GM18951 (cell line): ENCODE measurements around the gene NCAPG2.
"Not testable (repeated sequence)": the region's sequence is repeated elsewhere in the genome, so short reads cannot be mapped to it uniquely, and the experiment has no call there.

Experiments used
- POLR2A ChIP-seq: IDR thresholded peaks from 4 replicates; pipeline ENCODE4 v1.6.1; 2011; ENCODE audit warnings: mild to moderate bottlenecking; ENCODE audit not compliant: insufficient read length, insufficient read depth; ENCODE audit errors: extremely low read depth
- in situ Hi-C: fragments of 300-500 bp; cut with MboI; formaldehyde crosslinking; loops from one replicate; pipeline ENCODE4 v1.12.0; 2022; ENCODE audit warnings: low sequenced_read_pairs, mixed read lengths, inconsistent platforms; ENCODE audit not compliant: unreplicated experiment

Gene NCAPG2

GRCh38 chr7:158642149-158642548, 62.5 kb downstream of the NCAPG2 start:
- no peak for TF ChIP-seq POLR2A
- in situ Hi-C loops = no loop called here

GRCh38 chr7:158638001-158638400, 66.6 kb downstream of the NCAPG2 start:
- TF ChIP-seq POLR2A = no peak
- in situ Hi-C loops = no loop called here

GRCh38 chr7:158633055-158633956, 71.3 kb downstream of the NCAPG2 start:
- in situ Hi-C loops = no loop called here
- no peak for TF ChIP-seq POLR2A

- in situ Hi-C loops = no loop called here
- TF ChIP-seq POLR2A = no peak
Observed at GRCh38 chr7:158631574-158632195, 72.9 kb downstream of the NCAPG2 start.

- in situ Hi-C loops = not testable (repeated sequence)
Observed at GRCh38 chr7:158626289-158626688, 78.3 kb downstream of the NCAPG2 start.

GRCh38 chr7:158623241-158623640, 81.4 kb downstream of the NCAPG2 start:
- no peak for TF ChIP-seq POLR2A
- in situ Hi-C loops = no loop called here

- TF ChIP-seq POLR2A = no peak
- in situ Hi-C loops = no loop called here
Observed at GRCh38 chr7:158620839-158621441, 83.7 kb downstream of the NCAPG2 start.

GRCh38 chr7:158620418-158620817, 84.2 kb downstream of the NCAPG2 start:
- in situ Hi-C loops = no loop called here
- TF ChIP-seq POLR2A = no peak

- no peak for TF ChIP-seq POLR2A
- in situ Hi-C loops = no loop called here
Observed at GRCh38 chr7:158618745-158619140, 85.9 kb downstream of the NCAPG2 start.

GRCh38 chr7:158617737-158618128, 86.9 kb downstream of the NCAPG2 start:
- in situ Hi-C loops = no loop called here
- no peak for TF ChIP-seq POLR2A

- no peak for TF ChIP-seq POLR2A
- in situ Hi-C loops = no loop called here
Observed at GRCh38 chr7:158616050-158616449, 88.6 kb downstream of the NCAPG2 start.

GRCh38 chr7:158614700-158615099, 89.9 kb downstream of the NCAPG2 start:
- in situ Hi-C loops = no loop called here
- TF ChIP-seq POLR2A = no peak

- in situ Hi-C loops = no loop called here
- TF ChIP-seq POLR2A = no peak
Observed at GRCh38 chr7:158613481-158613880, 91.1 kb downstream of the NCAPG2 start.

GRCh38 chr7:158612546-158612945, 92.1 kb downstream of the NCAPG2 start:
- in situ Hi-C loops = no loop called here
- TF ChIP-seq POLR2A = no peak

- TF ChIP-seq POLR2A = no peak
- in situ Hi-C loops = no loop called here
Observed at GRCh38 chr7:158611541-158611940, 93.1 kb downstream of the NCAPG2 start.
